ENCODE measurements around the gene TSPO. TPM values are rescaled to one million over a fixed set of nuclear protein-coding genes. Genes with fewer than 3 reads are reported as not detected.

The TSPO gene
- total and polyA plus RNA-seq, 2 donors from 2014 or later = 134 to 173 TPM

GRCh38 chr22:43169310-43170130 lies 18.2 kb downstream of the TSPO start:
- Histone ChIP-seq H3K4me3 (ENCODE audit: low read length in 3 of 3) (no peak overlapping the region), H3K4me1 (ENCODE audit: control insufficient read depth in 2 of 3, insufficient read depth in 2 of 3, low read depth in 1 of 3, low read length in 3 of 3) (peaks cover 0 to 5% (median 0%) of the 10 kb centered on the region in 3 donors), H3K27ac (ENCODE audit: low read depth in 2 of 2, low read length in 2 of 2) (no peak overlapping the region), H3K27me3 (ENCODE audit: control insufficient read depth, insufficient read depth, low read length) (no peaks in the 10 kb centered on the region), H3K36me3 (ENCODE audit: control insufficient read depth in 2 of 3, insufficient read depth in 3 of 3, low read length in 3 of 3) (peaks cover 0 to 13% (median 4%) of the 10 kb centered on the region in 3 donors), H3K9me3 (ENCODE audit: control insufficient read depth in 2 of 3, insufficient read depth in 1 of 3, low read length in 3 of 3) (no peaks in the 10 kb centered on the region), H3K9ac (ENCODE audit: low read length in 3 of 3) (no peak overlapping the region)
- TF ChIP-seq CTCF (IDR thresholded peaks at IDR 0.05; ENCODE audit: borderline replicate concordance, extremely low read depth, insufficient read depth) = no peak
- intact Hi-C loops (cut with DNase I) = no loop called here
- FAIRE-seq (no peak), DNase-seq (peak in 1 of 5 donors; percentile 59)

- Histone ChIP-seq H3K27ac (ENCODE audit: low read depth in 2 of 2, low read length in 2 of 2) (no peak overlapping the region), H3K9me3 (ENCODE audit: control insufficient read depth in 2 of 3, insufficient read depth in 1 of 3, low read length in 3 of 3) (no peaks in the 10 kb centered on the region), H3K4me1 (ENCODE audit: control insufficient read depth in 2 of 3, insufficient read depth in 2 of 3, low read depth in 1 of 3, low read length in 3 of 3) (peaks cover 0 to 2% (median 0%) of the 10 kb centered on the region in 3 donors), H3K4me3 (ENCODE audit: low read length in 3 of 3) (no peak overlapping the region), H3K9ac (ENCODE audit: low read length in 3 of 3) (no peak overlapping the region), H3K27me3 (ENCODE audit: control insufficient read depth, insufficient read depth, low read length) (no peaks in the 10 kb centered on the region), H3K36me3 (ENCODE audit: control insufficient read depth in 2 of 3, insufficient read depth in 3 of 3, low read length in 3 of 3) (peaks cover 0 to 13% (median 4%) of the 10 kb centered on the region in 3 donors)
- DNase-seq = peak in 1 of 5 donors; percentile 61
- no peak for TF ChIP-seq CTCF (IDR thresholded peaks at IDR 0.05; ENCODE audit: borderline replicate concordance, extremely low read depth, insufficient read depth)
- intact Hi-C loops (cut with DNase I) = no loop called here
- no peak for FAIRE-seq
Measured at GRCh38 chr22:43170131-43170480, 18.7 kb downstream of the TSPO start.

GRCh38 chr22:43171019-43171491 lies 19.7 kb downstream of the TSPO start:
- DNase-seq (peak in 1 of 5 donors; percentile 55), FAIRE-seq (no peak)
- Histone ChIP-seq H3K27me3 (ENCODE audit: control insufficient read depth, insufficient read depth, low read length) (no peaks in the 10 kb centered on the region), H3K27ac (ENCODE audit: low read depth in 2 of 2, low read length in 2 of 2) (no peak overlapping the region), H3K4me1 (ENCODE audit: control insufficient read depth in 2 of 3, insufficient read depth in 2 of 3, low read depth in 1 of 3, low read length in 3 of 3) (no peaks in the 10 kb centered on the region), H3K4me3 (ENCODE audit: low read length in 3 of 3) (no peak overlapping the region), H3K9me3 (ENCODE audit: control insufficient read depth in 2 of 3, insufficient read depth in 1 of 3, low read length in 3 of 3) (no peaks in the 10 kb centered on the region), H3K9ac (ENCODE audit: low read length in 3 of 3) (no peak overlapping the region), H3K36me3 (ENCODE audit: control insufficient read depth in 2 of 3, insufficient read depth in 3 of 3, low read length in 3 of 3) (peaks cover 0 to 13% (median 4%) of the 10 kb centered on the region in 3 donors)
- intact Hi-C loops (cut with DNase I) = no loop called here
- no peak for TF ChIP-seq CTCF (IDR thresholded peaks at IDR 0.05; ENCODE audit: borderline replicate concordance, extremely low read depth, insufficient read depth)

Measured in kidney (tissue), 14 donors.